ENCODE results near the gene HP1BP3. TPM values are rescaled to one million over a fixed set of nuclear protein-coding genes. Genes with fewer than 3 reads are reported as not detected.

HP1BP3 gene
- total RNA-seq, 1 donor from 2014 or later: 164 TPM

DNA sequence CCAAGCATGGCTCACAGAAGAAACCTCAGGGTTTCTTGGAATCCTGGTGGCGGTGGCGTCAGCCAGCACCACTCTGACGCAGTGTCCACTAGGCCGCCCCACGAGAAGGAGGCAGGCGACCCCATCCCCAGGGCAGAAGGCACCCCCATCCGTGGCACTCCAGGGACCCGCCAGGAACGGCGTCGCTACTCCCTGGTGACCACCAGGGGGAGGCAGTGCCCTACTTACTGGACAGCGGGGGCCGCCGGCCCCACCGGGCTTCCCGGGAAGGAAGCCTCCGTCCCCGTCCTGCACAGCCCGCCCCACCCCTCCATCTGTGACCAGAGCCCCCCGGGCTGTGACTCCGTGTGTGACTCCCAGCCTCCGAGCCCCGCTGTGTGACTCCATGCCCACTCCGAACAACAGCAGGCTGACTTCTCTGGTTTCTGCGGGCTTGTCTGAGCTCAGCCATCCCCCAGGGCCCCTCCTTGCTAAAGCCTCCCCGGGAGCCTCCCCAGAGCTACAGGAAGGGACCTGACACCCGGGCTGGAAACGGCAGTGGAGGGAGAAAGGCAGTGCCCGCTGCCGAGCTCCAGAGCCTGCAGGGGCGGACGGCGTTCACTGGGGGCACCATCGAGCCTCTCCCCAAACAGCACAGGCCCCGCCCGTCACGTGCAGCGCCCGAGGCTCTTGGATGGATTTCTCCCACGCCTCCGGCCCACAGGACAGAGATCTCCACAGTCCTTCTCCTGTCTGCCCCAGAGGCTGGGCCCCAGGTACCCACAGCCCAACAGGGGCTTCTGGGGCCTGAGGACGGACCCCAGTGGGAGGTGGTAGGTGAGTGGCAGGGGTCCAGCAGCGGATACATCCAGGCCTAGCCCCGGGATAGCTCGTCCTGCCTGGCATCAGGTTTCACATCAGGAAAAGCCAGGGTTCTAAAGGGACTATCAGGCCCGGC is 90.4 kb downstream of the HP1BP3 start:
- Mint-ChIP-seq H3K9me3 (ENCODE audit: unreplicated experiment) (no peaks in the 10 kb centered on the region), H3K4me3 (ENCODE audit: unreplicated experiment) (peak overlapping the region; percentile 79), H3K4me1 (ENCODE audit: unreplicated experiment) (peaks cover 4% of the 10 kb centered on the region), H3K27me3 (ENCODE audit: unreplicated experiment) (peaks cover 9% of the 10 kb centered on the region), H3K36me3 (ENCODE audit: low read depth, unreplicated experiment) (no peaks in the 10 kb centered on the region), H3K27ac (ENCODE audit: unreplicated experiment) (peak overlapping the region; percentile 9)
- peak; percentile 94 for DNase-seq (ENCODE audit: low spot score)
- TF ChIP-seq, protein P1, sequence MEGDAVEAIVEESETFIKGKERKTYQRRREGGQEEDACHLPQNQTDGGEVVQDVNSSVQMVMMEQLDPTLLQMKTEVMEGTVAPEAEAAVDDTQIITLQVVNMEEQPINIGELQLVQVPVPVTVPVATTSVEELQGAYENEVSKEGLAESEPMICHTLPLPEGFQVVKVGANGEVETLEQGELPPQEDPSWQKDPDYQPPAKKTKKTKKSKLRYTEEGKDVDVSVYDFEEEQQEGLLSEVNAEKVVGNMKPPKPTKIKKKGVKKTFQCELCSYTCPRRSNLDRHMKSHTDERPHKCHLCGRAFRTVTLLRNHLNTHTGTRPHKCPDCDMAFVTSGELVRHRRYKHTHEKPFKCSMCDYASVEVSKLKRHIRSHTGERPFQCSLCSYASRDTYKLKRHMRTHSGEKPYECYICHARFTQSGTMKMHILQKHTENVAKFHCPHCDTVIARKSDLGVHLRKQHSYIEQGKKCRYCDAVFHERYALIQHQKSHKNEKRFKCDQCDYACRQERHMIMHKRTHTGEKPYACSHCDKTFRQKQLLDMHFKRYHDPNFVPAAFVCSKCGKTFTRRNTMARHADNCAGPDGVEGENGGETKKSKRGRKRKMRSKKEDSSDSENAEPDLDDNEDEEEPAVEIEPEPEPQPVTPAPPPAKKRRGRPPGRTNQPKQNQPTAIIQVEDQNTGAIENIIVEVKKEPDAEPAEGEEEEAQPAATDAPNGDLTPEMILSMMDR (IDR thresholded peaks at IDR 0.05; ENCODE audit: unreplicated experiment): peak; percentile 97

DNA sequence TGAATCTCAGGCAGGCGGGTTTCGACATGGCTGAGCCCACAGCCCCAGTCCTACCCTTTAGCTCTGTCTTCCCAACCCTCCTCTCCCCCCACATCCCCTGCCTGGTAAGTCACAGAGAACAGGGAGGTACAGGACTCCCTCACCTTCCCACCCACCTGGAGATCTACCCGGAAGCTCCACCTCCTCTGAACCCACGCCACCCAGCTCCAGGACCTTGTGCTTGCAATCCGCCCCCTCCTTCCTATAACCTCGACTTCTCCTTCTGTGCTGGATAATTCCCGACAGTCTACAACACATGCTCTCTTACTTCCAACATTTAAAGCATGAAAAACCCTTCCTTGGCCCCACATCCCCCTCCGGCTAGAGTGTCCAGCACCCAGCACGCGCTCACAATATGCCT is 91.6 kb downstream of the HP1BP3 start:
- Mint-ChIP-seq H3K4me3 (ENCODE audit: unreplicated experiment) (no peak overlapping the region), H3K36me3 (ENCODE audit: low read depth, unreplicated experiment) (no peaks in the 10 kb centered on the region), H3K27ac (ENCODE audit: unreplicated experiment) (no peak overlapping the region), H3K4me1 (ENCODE audit: unreplicated experiment) (peaks cover 4% of the 10 kb centered on the region), H3K9me3 (ENCODE audit: unreplicated experiment) (no peaks in the 10 kb centered on the region), H3K27me3 (ENCODE audit: unreplicated experiment) (peaks cover 8% of the 10 kb centered on the region)
- no peak for DNase-seq (ENCODE audit: low spot score)
- TF ChIP-seq, protein P1 (IDR thresholded peaks at IDR 0.05; ENCODE audit: unreplicated experiment): no peak

DNA sequence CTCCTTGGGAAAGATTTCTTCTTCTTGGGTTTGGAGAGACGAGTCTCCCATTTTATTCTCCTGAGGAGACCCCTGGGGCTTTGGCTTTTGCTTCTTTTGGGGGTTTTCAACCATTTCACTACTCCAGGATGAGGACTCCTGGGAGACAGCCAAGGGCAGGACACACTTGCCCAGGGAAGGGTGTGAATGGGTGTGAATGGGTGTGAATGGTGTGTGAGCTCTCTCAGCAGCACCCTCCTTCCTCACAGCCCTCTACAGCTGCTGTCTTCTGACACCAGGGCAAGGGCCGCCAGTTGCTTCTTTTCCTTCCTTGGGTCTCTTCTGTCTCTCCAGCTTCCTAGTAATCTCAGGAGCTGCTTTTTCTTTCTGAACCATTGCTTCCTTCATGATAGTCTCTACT is 93.5 kb downstream of the HP1BP3 start:
- TF ChIP-seq, protein P1 (IDR thresholded peaks at IDR 0.05; ENCODE audit: unreplicated experiment): no peak
- Mint-ChIP-seq H3K27ac (ENCODE audit: unreplicated experiment) (no peak overlapping the region), H3K4me3 (ENCODE audit: unreplicated experiment) (no peak overlapping the region), H3K27me3 (ENCODE audit: unreplicated experiment) (peaks cover 4% of the 10 kb centered on the region), H3K4me1 (ENCODE audit: unreplicated experiment) (peaks cover 4% of the 10 kb centered on the region), H3K9me3 (ENCODE audit: unreplicated experiment) (no peaks in the 10 kb centered on the region), H3K36me3 (ENCODE audit: low read depth, unreplicated experiment) (no peaks in the 10 kb centered on the region)
- no peak for DNase-seq (ENCODE audit: low spot score)

Other genes with a start within 250 kb of the HP1BP3 start
- gene FAM43B, start 234.7 kb downstream of the HP1BP3 start, total RNA-seq (ENCODE audit: unreplicated experiment): 1.7 TPM
- 1.1 TPM for gene CDA, start 198.2 kb downstream of the HP1BP3 start, total RNA-seq (ENCODE audit: unreplicated experiment)
- 40.0 TPM for gene PINK1, start 153.8 kb downstream of the HP1BP3 start, total RNA-seq (ENCODE audit: unreplicated experiment)
- 235 TPM for gene DDOST, start 125.9 kb downstream of the HP1BP3 start, total RNA-seq (ENCODE audit: unreplicated experiment)
- 1.8 TPM for gene KIF17, start 69.3 kb downstream of the HP1BP3 start, total RNA-seq (ENCODE audit: unreplicated experiment)
- 0.26 TPM for gene SH2D5, start 54.6 kb downstream of the HP1BP3 start, total RNA-seq (ENCODE audit: unreplicated experiment)